Upper lobe of left lung (tissue), 4 donors: ENCODE measurements around the gene ORMDL3.

Source experiments
- EP300 ChIP-seq, 4 donors: sonication (generic); formaldehyde crosslinking; IDR thresholded peaks; one replicate each; pipeline ENCODE4 v1.5.1; 2017; ENCODE audit warnings: antibody characterized with exemption in 4 of 4, control low read depth in 2 of 4
- POLR2A ChIP-seq, 4 donors: fragments of 450-650 bp; IDR thresholded peaks; one replicate each; pipeline ENCODE4 v1.5.1; 2016 to 2017; ENCODE audit warnings: antibody characterized with exemption in 4 of 4, mild to moderate bottlenecking in 2 of 4
- POLR2AphosphoS5 ChIP-seq, 2 donors: sonication (generic); formaldehyde crosslinking; IDR thresholded peaks; one replicate each; pipeline ENCODE4 v1.5.1; 2017; ENCODE audit warnings: antibody characterized with exemption in 2 of 2
- TF ChIP-seq, protein P1 (sequence below), 6 experiments: fragments of 450-650 bp in 4 of 6; fragments of 200-600 bp in 2 of 6; sonication (generic) in 2 of 6; IDR thresholded peaks; one replicate each; pipeline ENCODE4 v1.5.1; 2016 to 2019; ENCODE audit warnings: antibody characterized with exemption in 6 of 6

DNA sequence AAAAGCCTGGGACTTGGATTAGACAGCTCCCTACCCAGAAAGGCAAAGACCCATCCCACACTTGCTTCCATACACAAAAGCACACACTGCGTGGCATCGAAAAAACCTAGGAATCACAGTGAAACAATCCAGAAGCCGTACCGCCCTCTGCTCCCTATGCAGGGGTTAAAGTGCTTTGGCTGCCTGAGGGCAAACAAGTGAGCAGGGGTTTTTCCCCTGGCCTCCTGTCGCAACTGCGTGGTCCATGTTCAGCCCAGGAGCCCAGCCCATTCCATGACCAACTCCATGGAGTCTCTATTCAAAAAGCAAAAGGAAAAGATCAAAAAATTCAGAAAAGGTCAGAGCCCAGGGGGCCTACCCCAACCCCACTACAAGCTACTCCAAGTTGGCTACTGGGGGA is 5.4 kb downstream of the ORMDL3 start:
- TF ChIP-seq, protein P1, sequence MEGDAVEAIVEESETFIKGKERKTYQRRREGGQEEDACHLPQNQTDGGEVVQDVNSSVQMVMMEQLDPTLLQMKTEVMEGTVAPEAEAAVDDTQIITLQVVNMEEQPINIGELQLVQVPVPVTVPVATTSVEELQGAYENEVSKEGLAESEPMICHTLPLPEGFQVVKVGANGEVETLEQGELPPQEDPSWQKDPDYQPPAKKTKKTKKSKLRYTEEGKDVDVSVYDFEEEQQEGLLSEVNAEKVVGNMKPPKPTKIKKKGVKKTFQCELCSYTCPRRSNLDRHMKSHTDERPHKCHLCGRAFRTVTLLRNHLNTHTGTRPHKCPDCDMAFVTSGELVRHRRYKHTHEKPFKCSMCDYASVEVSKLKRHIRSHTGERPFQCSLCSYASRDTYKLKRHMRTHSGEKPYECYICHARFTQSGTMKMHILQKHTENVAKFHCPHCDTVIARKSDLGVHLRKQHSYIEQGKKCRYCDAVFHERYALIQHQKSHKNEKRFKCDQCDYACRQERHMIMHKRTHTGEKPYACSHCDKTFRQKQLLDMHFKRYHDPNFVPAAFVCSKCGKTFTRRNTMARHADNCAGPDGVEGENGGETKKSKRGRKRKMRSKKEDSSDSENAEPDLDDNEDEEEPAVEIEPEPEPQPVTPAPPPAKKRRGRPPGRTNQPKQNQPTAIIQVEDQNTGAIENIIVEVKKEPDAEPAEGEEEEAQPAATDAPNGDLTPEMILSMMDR (IDR thresholded peaks at IDR 0.05), result no peak
- no peak for TF ChIP-seq POLR2A (IDR thresholded peaks at IDR 0.05)
- no peak for TF ChIP-seq POLR2AphosphoS5 (IDR thresholded peaks at IDR 0.05)
- TF ChIP-seq EP300 (IDR thresholded peaks at IDR 0.05), result no peak
